ENCODE data around the gene ZNF583. TPM values are rescaled to one million over a fixed set of nuclear protein-coding genes. Genes with fewer than 3 reads are reported as not detected.

The ZNF583 gene
- 5.8 and 11.5 TPM in 2 replicates for total RNA-seq (ENCODE audit: low replicate concordance)
- long read RNA-seq, full-length matches to known transcripts, result 4 of 5 reads
- long read RNA-seq, partial matches to known transcripts, result 0 of 5 reads
- long read RNA-seq, other reads (novel, unspliced or antisense), result 1 of 5 reads

- TF ChIP-seq CTCF (conservative IDR thresholded peaks at IDR 0.05), result no peak
- peak within 1 kb of the TSS; percentile 94 for H3K4me3 Mint-ChIP-seq
- H3K4me1 Mint-ChIP-seq (ENCODE audit: unreplicated experiment), result peaks cover 16% of the 10 kb centered on the region
- H3K36me3 Mint-ChIP-seq, result peaks cover 64% of the 10 kb centered on the region
- H3K27ac Mint-ChIP-seq, result peak within 1 kb of the TSS; percentile 91
- H3K27me3 Mint-ChIP-seq, result no peaks in the 10 kb centered on the region
- peaks cover 35% of the 10 kb centered on the region for H3K9me3 Mint-ChIP-seq
- peak; percentile 92 for DNase-seq (ENCODE audit: extremely low spot score, unreplicated experiment)
Observed at GRCh38 chr19:56403764-56404704, at the start of gene ZNF583. Gene ZNF583 (plus strand): TSS chr19:56404332. CDS start chr19:56407115, 2,783 bp downstream.

- H3K36me3 Mint-ChIP-seq, result no peaks in the 10 kb centered on the region
- no peak for TF ChIP-seq CTCF (conservative IDR thresholded peaks at IDR 0.05)
- no peaks in the 10 kb centered on the region for H3K27me3 Mint-ChIP-seq
- H3K4me1 Mint-ChIP-seq (ENCODE audit: unreplicated experiment), result no peaks in the 10 kb centered on the region
- H3K4me3 Mint-ChIP-seq, result no peak overlapping the region
- H3K9me3 Mint-ChIP-seq, result no peaks in the 10 kb centered on the region
- H3K27ac Mint-ChIP-seq, result no peak overlapping the region
- DNase-seq (ENCODE audit: extremely low spot score, unreplicated experiment), result no peak
Observed at GRCh38 chr19:56355517-56355916, 48.6 kb upstream of the ZNF583 start.

- H3K27ac Mint-ChIP-seq, result no peak overlapping the region
- no peaks in the 10 kb centered on the region for H3K4me1 Mint-ChIP-seq (ENCODE audit: unreplicated experiment)
- H3K9me3 Mint-ChIP-seq, result no peaks in the 10 kb centered on the region
- no peak for TF ChIP-seq CTCF (conservative IDR thresholded peaks at IDR 0.05)
- no peak overlapping the region for H3K4me3 Mint-ChIP-seq
- H3K36me3 Mint-ChIP-seq, result no peaks in the 10 kb centered on the region
- no peaks in the 10 kb centered on the region for H3K27me3 Mint-ChIP-seq
- DNase-seq (ENCODE audit: extremely low spot score, unreplicated experiment), result no peak
Observed at GRCh38 chr19:56356944-56357343, 47.2 kb upstream of the ZNF583 start.

GRCh38 chr19:56360841-56361240 is 43.3 kb upstream of the ZNF583 start:
- H3K4me1 Mint-ChIP-seq (ENCODE audit: unreplicated experiment), result no peaks in the 10 kb centered on the region
- no peak overlapping the region for H3K4me3 Mint-ChIP-seq
- H3K9me3 Mint-ChIP-seq, result peaks cover 16% of the 10 kb centered on the region
- TF ChIP-seq CTCF (conservative IDR thresholded peaks at IDR 0.05), result no peak
- H3K36me3 Mint-ChIP-seq, result peaks cover 11% of the 10 kb centered on the region
- no peak overlapping the region for H3K27ac Mint-ChIP-seq
- DNase-seq (ENCODE audit: extremely low spot score, unreplicated experiment), result no peak
- no peaks in the 10 kb centered on the region for H3K27me3 Mint-ChIP-seq

- TF ChIP-seq CTCF (conservative IDR thresholded peaks at IDR 0.05), result peak; percentile 28
- Mint-ChIP-seq H3K27me3 (no peaks in the 10 kb centered on the region), H3K36me3 (peaks cover 37% of the 10 kb centered on the region), H3K4me1 (ENCODE audit: unreplicated experiment) (no peaks in the 10 kb centered on the region), H3K4me3 (peak overlapping the region; percentile 94), H3K9me3 (peaks cover 15% of the 10 kb centered on the region), H3K27ac (peak overlapping the region; percentile 96)
- peak; percentile 89 for DNase-seq (ENCODE audit: extremely low spot score, unreplicated experiment)
Observed at GRCh38 chr19:56367829-56368711, 36.1 kb upstream of the ZNF583 start.

Measured in type B pancreatic cell (in vitro differentiated cells).